HUES64 (cell line): ENCODE measurements around the gene EXOC2.

Experiments
- H3K27ac ChIP-seq: 2 replicates; pipeline ENCODE4 v1.7.0; 2013; ENCODE audit warnings: low read depth, low read length, inconsistent platforms
- H3K27me3 ChIP-seq: 2 replicates; pipeline ENCODE4 v1.6.1; 2013; ENCODE audit warnings: mild to moderate bottlenecking, low read length; ENCODE audit not compliant: insufficient read depth
- H3K36me3 ChIP-seq: 2 replicates; pipeline ENCODE4 v1.6.1; 2013; ENCODE audit warnings: mild to moderate bottlenecking, low read length; ENCODE audit not compliant: insufficient read depth
- H3K4me1 ChIP-seq: 2 replicates; pipeline ENCODE4 v1.6.1; 2013; ENCODE audit warnings: mild to moderate bottlenecking, low read length, moderate library complexity; ENCODE audit not compliant: insufficient read depth
- H3K4me3 ChIP-seq: 2 replicates; pipeline ENCODE4 v1.5.1; 2013; ENCODE audit warnings: mild to moderate bottlenecking, low read length, moderate library complexity
- H3K9ac ChIP-seq: 2 replicates; pipeline ENCODE4 v1.6.1; 2013; ENCODE audit warnings: mild to moderate bottlenecking, low read depth, low read length
- H3K9me3 ChIP-seq: 2 replicates; pipeline ENCODE4 v1.6.1; 2013; ENCODE audit warnings: low read depth, low read length; ENCODE audit not compliant: insufficient read depth
- WGBS: fragments of 150-250, 120-280 bp; methylation state at CpG from one replicate; pipeline ENCODE4 v1.1.7; 2013; ENCODE audit warnings: missing lambda C conversion rate; 5-methylcytosine and 5-hydroxymethylcytosine counted together

Gene EXOC2

DNA sequence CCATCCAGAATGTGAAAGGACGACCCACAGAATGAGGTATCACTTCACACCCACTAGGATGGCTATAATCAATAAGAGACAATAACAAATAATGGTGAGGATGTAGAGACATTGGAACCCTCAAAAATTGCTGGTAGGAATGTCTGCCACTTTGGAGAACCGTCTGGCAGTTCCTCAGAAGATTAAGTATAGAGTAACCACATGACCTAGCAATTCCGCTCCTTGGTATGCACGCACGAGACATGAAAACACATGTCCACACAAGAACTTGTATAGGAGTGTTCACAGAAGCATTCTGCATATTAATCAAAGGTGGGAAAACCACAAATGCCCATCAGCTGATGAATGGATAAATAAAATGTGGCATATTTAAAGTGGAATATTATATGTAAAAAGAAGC is 200.8 kb downstream of the EXOC2 start:
- no peaks in the 10 kb centered on the region for H3K9me3 ChIP-seq
- peaks cover 32% of the 10 kb centered on the region for H3K36me3 ChIP-seq
- WGBS, result 98% methylated on average over 5 of the region's 5 CpGs
- H3K9ac ChIP-seq, result no peak overlapping the region
- no peak overlapping the region for H3K4me3 ChIP-seq
- no peaks in the 10 kb centered on the region for H3K27me3 ChIP-seq
- no peak overlapping the region for H3K27ac ChIP-seq
- H3K4me1 ChIP-seq, result no peaks in the 10 kb centered on the region

DNA sequence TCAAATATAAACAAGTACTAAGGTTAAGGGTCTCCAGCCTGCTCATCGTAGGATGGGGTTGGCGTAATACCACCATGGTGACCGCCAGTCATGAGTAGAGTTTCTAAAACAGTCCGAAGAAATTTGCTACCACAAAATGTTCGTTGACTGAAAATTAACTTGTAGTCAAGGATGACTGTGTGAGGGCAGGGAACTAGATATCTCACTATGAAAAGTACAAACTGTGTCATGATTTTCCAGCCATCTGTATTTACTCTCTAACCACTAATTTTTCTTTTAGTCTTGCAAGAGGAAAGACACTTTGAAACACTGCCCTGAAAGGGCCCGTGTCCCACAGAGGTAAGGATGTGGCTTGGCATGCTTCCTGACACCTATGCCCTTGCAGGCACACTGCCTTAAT is 201.7 kb downstream of the EXOC2 start:
- H3K4me3 ChIP-seq, result no peak overlapping the region
- H3K9ac ChIP-seq, result no peak overlapping the region
- no peaks in the 10 kb centered on the region for H3K27me3 ChIP-seq
- H3K9me3 ChIP-seq, result no peaks in the 10 kb centered on the region
- peaks cover 29% of the 10 kb centered on the region for H3K36me3 ChIP-seq
- H3K4me1 ChIP-seq, result no peaks in the 10 kb centered on the region
- H3K27ac ChIP-seq, result no peak overlapping the region
- WGBS, result 97% methylated on average over 6 of the region's 6 CpGs

DNA sequence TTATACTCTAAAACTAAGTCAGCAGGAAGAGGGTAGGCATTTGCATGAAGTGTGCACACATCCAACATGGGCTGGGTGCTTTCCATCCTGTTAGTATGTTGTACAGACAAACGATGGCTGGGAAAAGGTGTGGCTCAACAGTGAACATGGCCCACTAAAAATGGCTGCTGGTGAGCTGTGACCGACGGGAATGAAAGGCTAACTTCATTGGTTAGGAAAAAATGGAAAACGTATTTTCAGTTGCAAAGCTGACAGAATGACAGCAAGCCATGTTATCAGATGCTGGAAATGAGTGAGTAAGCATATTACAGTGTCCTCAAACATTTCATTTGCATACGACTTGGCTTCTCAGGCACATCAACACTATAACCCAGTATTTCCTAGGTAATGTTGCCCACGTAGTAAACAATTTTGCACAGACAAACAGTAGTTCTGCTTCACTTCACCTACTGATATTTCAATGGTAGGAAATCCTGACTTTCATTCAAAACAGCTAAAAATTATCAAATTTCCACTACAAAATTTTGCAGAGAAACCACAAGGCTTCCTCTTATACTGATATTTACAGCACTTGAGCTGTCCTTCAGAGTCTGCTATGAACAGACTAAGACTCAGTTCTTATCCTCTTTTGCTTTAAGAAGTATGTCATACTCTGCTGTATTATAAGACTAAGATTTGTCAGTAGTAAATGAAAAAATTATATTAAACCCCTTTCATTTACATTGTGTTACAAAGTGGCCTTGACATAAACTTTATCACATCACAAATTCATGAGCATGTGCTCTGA is 202.5 kb downstream of the EXOC2 start:
- no peaks in the 10 kb centered on the region for H3K9me3 ChIP-seq
- peaks cover 30% of the 10 kb centered on the region for H3K36me3 ChIP-seq
- no peak overlapping the region for H3K27ac ChIP-seq
- H3K9ac ChIP-seq, result no peak overlapping the region
- no peaks in the 10 kb centered on the region for H3K27me3 ChIP-seq
- WGBS, result 92% methylated on average over 6 of the region's 6 CpGs
- H3K4me1 ChIP-seq, result no peaks in the 10 kb centered on the region
- no peak overlapping the region for H3K4me3 ChIP-seq

DNA sequence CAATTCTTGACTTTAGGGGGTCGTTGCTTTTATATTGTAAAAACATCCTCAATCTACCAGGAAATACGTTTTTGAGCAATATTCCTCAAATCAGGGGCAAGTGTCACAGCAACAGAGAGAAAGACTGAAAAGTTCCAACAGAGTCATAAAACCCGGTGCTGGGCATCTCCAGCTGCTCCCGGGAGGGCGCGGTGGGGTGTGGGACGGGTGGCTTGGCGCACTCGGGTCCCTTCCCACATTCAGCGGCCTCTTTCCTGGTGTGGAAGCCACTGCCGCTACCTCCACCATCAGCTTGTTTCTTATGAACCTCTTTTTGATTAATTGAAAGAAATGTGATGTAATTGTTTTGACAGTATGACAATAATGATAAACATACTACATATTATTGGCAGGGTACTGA is 203.2 kb downstream of the EXOC2 start:
- H3K27ac ChIP-seq, result no peak overlapping the region

DNA sequence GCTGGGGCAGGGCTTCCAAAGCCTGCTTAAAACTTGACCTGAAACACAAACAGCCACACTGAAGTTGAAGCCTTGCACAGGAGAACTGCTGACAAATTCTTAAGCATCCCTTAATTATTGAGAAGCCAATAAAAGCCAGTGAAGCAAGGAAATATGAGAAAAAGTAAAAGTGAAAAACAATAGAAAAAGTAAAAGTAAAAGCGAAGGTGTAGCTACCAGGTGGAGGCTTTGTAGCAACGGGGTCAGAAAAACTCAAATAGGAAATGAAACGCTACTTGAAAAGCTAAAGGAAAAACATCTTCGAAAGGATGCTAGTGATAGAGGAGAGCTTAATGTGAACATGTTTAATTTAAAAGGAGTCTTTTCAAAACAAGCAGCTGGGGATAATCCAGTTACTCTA is 203.9 kb downstream of the EXOC2 start:
- Histone ChIP-seq H3K4me3 (no peak overlapping the region), H3K27ac (no peak overlapping the region), H3K36me3 (peaks cover 39% of the 10 kb centered on the region), H3K9ac (no peak overlapping the region), H3K27me3 (no peaks in the 10 kb centered on the region), H3K4me1 (no peaks in the 10 kb centered on the region), H3K9me3 (peaks cover 13% of the 10 kb centered on the region)
- 95% methylated on average over 4 of the region's 4 CpGs for WGBS

More for the DNA sequence above, 203.2 kb downstream of the EXOC2 start:
- Histone ChIP-seq H3K9ac (no peak overlapping the region), H3K36me3 (peaks cover 34% of the 10 kb centered on the region), H3K4me3 (no peak overlapping the region), H3K9me3 (peaks cover 6% of the 10 kb centered on the region; the same call in 1 of the 2 replicates), H3K27me3 (no peaks in the 10 kb centered on the region), H3K4me1 (no peaks in the 10 kb centered on the region)
- WGBS, result 95% methylated on average over 10 of the region's 11 CpGs

DNA sequence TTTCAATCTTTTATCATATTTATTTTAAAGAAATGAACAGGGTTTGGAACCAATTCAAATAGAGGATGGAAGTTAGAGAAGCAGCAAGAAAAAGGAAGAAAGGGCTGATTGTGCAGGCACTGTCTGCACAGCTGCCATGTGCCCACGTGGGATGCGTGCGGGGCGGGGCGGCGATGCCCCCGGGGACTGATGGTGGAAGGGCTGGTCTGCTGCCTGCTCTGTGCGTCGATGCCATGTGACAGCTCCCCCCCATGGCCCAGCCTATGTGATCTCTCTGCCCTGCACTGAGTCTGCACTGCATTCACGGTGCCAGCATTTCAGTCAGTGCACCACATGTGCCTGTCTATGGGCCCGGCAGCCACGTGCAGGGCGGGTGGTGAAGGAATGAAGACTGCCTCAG is 205.0 kb downstream of the EXOC2 start:
- Histone ChIP-seq H3K4me1 (no peaks in the 10 kb centered on the region), H3K36me3 (peaks cover 39% of the 10 kb centered on the region), H3K9me3 (peaks cover 20% of the 10 kb centered on the region), H3K27me3 (no peaks in the 10 kb centered on the region), H3K9ac (no peak overlapping the region), H3K27ac (no peak overlapping the region), H3K4me3 (no peak overlapping the region)
- WGBS, result 95% methylated on average over 13 of the region's 13 CpGs

DNA sequence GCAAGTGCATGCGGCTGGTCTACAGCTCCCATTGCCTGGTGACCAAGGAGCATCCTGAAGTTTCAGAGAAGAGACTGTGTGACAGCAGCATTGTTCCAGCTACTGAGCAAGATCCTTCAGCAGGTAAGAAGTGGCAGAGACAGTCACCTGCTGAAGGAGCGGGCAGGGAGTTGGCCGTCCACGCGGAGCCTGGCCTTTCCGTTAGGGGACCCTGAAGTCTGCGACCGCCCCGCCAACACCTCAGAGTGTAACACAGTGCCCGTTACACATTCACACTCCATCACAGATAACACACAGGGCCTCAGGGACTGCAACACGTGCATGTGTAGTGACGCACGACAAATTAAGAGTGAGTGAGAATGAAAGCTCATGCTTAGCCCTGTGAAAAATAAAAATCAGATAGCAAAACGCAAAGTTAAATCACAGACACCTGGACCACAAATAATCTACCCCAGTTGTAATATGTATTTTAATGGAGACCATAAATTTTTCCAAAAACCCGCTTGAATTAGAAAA is 207.2 kb downstream of the EXOC2 start:
- H3K4me1 ChIP-seq, result no peaks in the 10 kb centered on the region
- no peaks in the 10 kb centered on the region for H3K27me3 ChIP-seq
- no peak overlapping the region for H3K27ac ChIP-seq
- 96% methylated on average over 14 of the region's 15 CpGs for WGBS
- peaks cover 22% of the 10 kb centered on the region for H3K9me3 ChIP-seq
- H3K36me3 ChIP-seq, result peaks cover 37% of the 10 kb centered on the region
- H3K4me3 ChIP-seq, result no peak overlapping the region
- no peak overlapping the region for H3K9ac ChIP-seq

DNA sequence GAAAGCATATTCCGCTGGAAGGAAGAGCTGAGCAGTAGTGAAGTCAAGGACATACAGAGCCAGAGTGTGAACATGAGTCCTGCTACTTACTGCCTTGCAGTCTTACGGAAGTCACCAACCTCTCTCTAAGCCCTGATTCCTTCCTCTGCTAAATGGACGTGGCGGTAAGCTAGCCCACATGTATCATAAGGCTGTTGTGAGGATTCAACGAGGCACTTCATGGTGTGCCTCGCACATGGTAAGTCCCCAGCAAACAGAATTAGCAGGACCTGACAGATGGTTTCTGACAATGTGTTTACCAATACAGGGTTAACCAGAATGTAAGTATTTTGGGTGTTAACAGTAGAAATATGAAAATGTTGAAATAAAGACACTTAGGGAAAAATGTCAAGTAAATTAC is 208.2 kb downstream of the EXOC2 start:
- Histone ChIP-seq H3K27ac (no peak overlapping the region), H3K27me3 (no peaks in the 10 kb centered on the region), H3K9ac (no peak overlapping the region), H3K9me3 (peaks cover 22% of the 10 kb centered on the region), H3K4me3 (no peak overlapping the region), H3K4me1 (no peaks in the 10 kb centered on the region), H3K36me3 (peaks cover 33% of the 10 kb centered on the region)
- WGBS, result 96% methylated on average over 6 of the region's 6 CpGs

DNA sequence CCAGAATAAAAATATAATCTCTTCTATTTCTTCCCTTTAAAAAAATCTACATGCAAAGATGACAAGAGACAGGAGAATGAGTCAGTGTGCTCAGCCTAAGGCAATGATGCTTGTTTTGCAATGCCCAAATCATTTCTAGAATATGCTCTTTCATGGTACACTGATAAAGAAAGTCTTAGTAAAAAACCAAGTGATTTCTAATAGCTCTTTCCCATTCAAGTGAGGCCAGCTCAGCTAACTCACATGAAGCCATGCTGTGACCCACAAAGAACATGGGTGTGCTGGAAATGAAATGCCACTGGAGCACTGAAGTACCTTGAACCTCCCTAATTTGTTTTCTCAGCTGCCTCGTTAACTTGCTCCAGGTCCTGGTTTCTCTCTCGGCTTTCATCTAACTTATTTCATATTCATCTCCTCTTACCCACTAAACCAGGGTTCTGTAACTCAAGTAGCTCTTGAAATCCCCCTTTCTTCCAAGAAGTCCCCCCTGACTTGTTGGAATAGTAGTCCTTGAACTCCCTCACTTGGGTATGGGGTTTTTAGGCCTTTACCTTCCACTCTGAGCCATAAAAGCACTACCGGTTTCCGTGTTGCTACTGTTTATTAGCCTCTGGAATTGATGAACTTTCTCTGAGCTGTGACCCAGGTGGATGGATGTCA is 208.7 kb downstream of the EXOC2 start:
- H3K9ac ChIP-seq, result no peak overlapping the region
- 97% methylated on average over 4 of the region's 4 CpGs for WGBS

DNA sequence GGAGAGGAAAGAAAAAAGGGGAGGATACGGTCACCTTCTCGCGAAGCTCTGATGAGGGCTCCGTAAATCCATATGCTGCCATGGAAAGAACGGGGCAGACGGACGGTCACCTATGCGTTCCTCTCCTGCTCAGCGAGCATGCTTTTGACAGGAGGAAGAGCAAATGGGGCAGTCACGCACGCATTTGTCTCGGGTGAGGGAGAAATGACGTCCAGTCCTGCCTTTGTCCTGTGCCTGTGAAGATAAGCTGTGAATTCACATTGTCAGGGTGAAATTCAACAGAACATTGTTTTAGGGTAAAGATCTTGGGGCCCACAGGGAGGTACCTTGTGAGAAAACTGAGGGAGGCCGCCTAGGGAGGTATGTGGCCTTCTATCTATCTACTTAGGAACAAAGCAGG is 217.6 kb downstream of the EXOC2 start:
- Histone ChIP-seq H3K9ac (no peak overlapping the region), H3K36me3 (no peaks in the 10 kb centered on the region), H3K4me3 (no peak overlapping the region), H3K27ac (no peak overlapping the region), H3K27me3 (no peaks in the 10 kb centered on the region), H3K4me1 (peaks cover 7% of the 10 kb centered on the region; the same call in 1 of the 2 replicates), H3K9me3 (no peaks in the 10 kb centered on the region)
- 89% methylated on average over 14 of the region's 14 CpGs for WGBS

More for the DNA sequence above, 208.7 kb downstream of the EXOC2 start:
- Histone ChIP-seq H3K9me3 (peaks cover 22% of the 10 kb centered on the region), H3K27me3 (no peaks in the 10 kb centered on the region), H3K27ac (no peak overlapping the region), H3K4me3 (no peak overlapping the region), H3K4me1 (no peaks in the 10 kb centered on the region), H3K36me3 (peaks cover 33% of the 10 kb centered on the region)

DNA sequence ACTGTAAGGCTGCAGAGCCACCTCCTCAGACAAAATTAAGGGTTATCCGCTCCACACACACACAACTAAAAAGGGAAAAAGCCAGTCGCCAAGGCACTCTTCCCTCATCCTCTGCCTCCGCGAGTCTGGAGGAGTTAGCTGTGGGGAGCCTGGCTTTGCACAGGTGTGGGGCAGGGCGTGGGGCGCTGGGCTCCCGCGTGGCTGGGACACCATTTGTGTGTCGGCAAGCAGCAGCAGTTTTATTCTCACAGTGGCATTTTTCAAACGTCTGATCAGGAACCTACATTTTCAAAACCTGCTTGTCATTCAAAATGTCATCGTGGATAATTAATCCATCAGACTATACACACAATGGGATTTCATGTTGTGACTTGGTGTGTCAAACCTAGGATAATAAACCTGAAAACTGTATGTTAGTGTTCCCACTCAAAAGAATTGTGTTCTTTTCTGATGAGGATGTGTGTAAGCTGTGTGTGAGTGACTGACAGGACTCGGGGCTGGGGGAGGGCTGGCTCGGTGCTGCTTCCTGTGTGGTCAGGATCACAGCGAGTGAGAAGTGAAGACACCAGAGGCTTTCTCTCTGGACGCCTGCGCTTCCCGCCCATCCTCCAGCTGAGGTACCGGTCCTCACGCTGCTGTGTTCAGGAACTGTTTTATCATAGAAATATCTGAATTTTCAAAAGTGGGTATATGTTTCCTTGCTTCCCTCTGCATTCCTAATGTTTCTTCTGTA is 218.3 kb downstream of the EXOC2 start:
- no peaks in the 10 kb centered on the region for H3K9me3 ChIP-seq
- WGBS, result 83% methylated on average over 19 of the region's 19 CpGs
- H3K27ac ChIP-seq, result no peak overlapping the region
- no peaks in the 10 kb centered on the region for H3K27me3 ChIP-seq
- no peak overlapping the region for H3K9ac ChIP-seq
- no peak overlapping the region for H3K4me3 ChIP-seq
- H3K4me1 ChIP-seq, result peaks cover 7% of the 10 kb centered on the region; the same call in 1 of the 2 replicates
- H3K36me3 ChIP-seq, result no peaks in the 10 kb centered on the region
